Coronary artery (tissue), 2 donors: ENCODE results near the gene GPR137.
A peak's percentile ranks its signal among the peaks of the same experiment; 100 is the strongest.

Experiments
- DNase-seq: peaks from one replicate; pipeline ENCODE4 v3.0.0-alpha.2; 2017; ENCODE audit warnings: low spot score
- H3K27ac ChIP-seq, 2 donors: fragments of 200-600 bp; sonication (generic); one replicate each; pipeline ENCODE4 v1.5.1; 2016 to 2019
- H3K4me3 ChIP-seq: fragments of 200-600 bp; sonication (generic); 2 replicates; pipeline ENCODE4 v1.5.1; 2016; ENCODE audit warnings: mild to moderate bottlenecking, moderate library complexity
- TF ChIP-seq, protein P1 (sequence below): fragments of 200-600 bp; sonication (generic); IDR thresholded peaks from one replicate; pipeline ENCODE4 v1.5.1; 2019; ENCODE audit warnings: antibody characterized with exemption

GPR137 gene

GRCh38 chr11:64316672-64317324 lies 31.1 kb downstream of the GPR137 start:
- DNase-seq: no peak
- TF ChIP-seq, protein P1, sequence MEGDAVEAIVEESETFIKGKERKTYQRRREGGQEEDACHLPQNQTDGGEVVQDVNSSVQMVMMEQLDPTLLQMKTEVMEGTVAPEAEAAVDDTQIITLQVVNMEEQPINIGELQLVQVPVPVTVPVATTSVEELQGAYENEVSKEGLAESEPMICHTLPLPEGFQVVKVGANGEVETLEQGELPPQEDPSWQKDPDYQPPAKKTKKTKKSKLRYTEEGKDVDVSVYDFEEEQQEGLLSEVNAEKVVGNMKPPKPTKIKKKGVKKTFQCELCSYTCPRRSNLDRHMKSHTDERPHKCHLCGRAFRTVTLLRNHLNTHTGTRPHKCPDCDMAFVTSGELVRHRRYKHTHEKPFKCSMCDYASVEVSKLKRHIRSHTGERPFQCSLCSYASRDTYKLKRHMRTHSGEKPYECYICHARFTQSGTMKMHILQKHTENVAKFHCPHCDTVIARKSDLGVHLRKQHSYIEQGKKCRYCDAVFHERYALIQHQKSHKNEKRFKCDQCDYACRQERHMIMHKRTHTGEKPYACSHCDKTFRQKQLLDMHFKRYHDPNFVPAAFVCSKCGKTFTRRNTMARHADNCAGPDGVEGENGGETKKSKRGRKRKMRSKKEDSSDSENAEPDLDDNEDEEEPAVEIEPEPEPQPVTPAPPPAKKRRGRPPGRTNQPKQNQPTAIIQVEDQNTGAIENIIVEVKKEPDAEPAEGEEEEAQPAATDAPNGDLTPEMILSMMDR: no peak
- H3K27ac ChIP-seq: peak overlapping the region; percentile 91 to 99
- H3K4me3 ChIP-seq: peak overlapping the region; percentile 91

GRCh38 chr11:64317325-64317960 lies 31.8 kb downstream of the GPR137 start, which contains the start of gene TRMT112:
TRMT112 (minus strand) TSS chr11:64317559; CDS start chr11:64317526, 33 bp downstream.
- Histone ChIP-seq H3K27ac (peak within 1 kb of the TSS; percentile 91 to 99), H3K4me3 (peak within 1 kb of the TSS; percentile 91)
- peak; percentile 98 for DNase-seq
- TF ChIP-seq, protein P1: no peak

DNA sequence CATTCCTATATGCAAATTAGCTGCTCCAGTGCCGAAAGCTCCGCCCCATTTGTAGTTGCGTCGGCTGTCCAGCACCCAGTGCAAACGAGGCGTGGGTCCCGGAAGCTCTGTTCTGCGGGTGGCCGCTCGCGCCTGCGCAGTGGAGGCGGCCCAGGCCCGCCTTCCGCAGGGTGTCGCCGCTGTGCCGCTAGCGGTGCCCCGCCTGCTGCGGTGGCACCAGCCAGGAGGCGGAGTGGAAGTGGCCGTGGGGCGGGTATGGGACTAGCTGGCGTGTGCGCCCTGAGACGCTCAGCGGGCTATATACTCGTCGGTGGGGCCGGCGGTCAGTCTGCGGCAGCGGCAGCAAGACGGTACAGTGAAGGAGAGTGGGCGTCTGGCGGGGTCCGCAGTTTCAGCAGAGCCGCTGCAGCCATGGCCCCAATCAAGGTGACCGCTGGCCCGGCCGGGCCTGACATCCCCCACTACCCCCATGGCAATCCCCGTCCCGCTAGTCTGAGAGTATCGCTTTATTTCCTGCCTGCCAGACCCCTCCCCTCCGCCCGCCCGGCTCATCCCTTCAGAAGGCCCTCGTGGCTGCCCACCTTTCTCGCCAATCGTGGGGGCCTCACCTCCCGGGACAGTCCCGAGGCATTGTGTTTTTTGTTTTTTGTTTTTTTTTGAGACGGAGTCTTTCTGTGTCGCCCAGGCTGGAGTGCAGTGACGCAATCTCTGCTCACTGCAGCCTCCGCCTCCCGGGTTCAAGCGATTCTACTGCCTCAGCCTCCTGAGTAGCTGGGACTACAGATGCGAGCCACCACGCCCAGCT lies 32.5 kb downstream of the GPR137 start, which contains the start of gene PRDX5:
Gene PRDX5, plus strand, starts transcription at position 161 of the 805 bp plus-strand sequence. Its CDS starts 95 bp downstream, at position 256.
- H3K4me3 ChIP-seq: peak within 1 kb of the TSS; percentile 91
- peak; percentile 99 for DNase-seq
- peak within 1 kb of the TSS; percentile 91 to 99 for H3K27ac ChIP-seq
- TF ChIP-seq, protein P1: no peak

DNA sequence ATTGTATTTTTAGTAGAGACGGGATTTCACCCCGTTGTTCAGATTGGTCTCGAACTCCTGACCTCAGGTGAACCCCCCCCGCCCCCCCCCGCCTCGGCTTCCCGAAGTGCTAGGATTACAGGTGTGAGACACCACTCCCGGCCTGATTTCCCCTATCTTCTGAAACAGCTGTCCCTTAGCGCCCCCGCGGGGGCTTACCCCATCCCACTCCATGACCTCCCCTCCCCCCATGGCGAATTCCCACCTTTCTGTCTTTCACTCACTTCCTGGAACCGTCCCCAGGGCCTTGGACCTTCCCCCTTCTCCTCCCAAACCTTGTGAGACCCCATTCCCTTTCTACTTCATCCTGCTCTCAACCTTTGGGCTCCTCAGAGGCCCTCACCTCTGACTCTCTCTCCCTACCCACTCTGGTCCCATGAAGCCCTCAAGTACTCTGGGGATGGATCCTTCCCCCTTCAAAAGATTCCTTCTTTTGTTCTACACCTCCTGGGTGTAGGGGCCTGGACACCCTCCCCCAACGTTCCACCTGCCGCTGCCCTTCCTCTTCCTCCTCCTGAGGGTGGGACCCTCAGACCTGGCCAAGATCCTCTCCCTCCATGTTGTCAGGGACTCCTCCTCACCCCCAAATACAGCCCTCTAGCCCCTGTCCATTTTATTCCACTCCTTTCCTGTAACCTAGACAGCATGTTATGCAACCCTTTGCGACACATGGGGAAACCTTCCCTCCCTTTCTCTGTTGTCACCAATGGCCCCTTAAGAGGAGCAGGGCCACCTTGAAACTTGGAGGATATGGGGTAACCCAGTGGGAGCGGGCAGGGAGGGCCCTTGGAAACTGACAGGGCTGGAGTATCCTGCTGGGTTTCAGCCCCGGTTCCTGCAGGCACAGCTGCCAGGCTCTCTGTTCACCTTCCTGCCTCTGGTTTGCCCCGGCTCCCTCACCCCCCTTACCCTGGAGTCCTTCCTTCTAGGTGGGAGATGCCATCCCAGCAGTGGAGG lies 33.4 kb downstream of the GPR137 start:
- no peak for DNase-seq
- H3K4me3 ChIP-seq: peak overlapping the region; percentile 91
- peak overlapping the region; percentile 91 to 99 for H3K27ac ChIP-seq
- TF ChIP-seq, protein P1: no peak

DNA sequence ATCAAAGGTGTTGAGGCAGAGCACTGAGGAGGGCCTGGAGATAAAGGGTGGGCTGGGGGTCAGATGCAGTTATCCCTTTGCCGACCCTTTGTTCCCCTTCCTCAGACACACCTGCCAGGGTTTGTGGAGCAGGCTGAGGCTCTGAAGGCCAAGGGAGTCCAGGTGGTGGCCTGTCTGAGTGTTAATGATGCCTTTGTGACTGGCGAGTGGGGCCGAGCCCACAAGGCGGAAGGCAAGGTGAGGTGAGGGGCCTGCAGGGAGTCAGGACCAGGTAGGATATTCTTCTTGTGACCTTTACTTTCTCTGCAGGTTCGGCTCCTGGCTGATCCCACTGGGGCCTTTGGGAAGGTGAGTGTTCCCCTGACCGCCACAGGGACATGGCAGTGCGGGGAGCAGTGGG lies 34.9 kb downstream of the GPR137 start:
- Histone ChIP-seq H3K27ac (no peak overlapping the region), H3K4me3 (no peak overlapping the region)
- DNase-seq: no peak
- TF ChIP-seq, protein P1: no peak

- no peak overlapping the region for H3K27ac ChIP-seq
- DNase-seq: no peak
- H3K4me3 ChIP-seq: no peak overlapping the region
- TF ChIP-seq, protein P1: no peak
These were observed 35.4 kb downstream of the GPR137 start for GRCh38 chr11:64321026-64321425.
